Hematopoietic multipotent progenitor cell treated with erythropoietin and hydrocortisone succinate and interleukin-3 and kit ligand, for 6 days (in vitro differentiated cells): Measurements from ENCODE around the gene HMCN2.
"Not testable (repeated sequence)": the region's sequence is repeated elsewhere in the genome, so short reads cannot be mapped to it uniquely, and the experiment has no call there.

Experiments used
- DNase-seq: peaks from one replicate; pipeline ENCODE4 v3.0.0-alpha.2; 2015

Gene HMCN2

GRCh38 chr9:130239741-130240241 lies 25.8 kb upstream of the HMCN2 start:
- peak; percentile 27 for DNase-seq

GRCh38 chr9:130240410-130241197 lies 25.0 kb upstream of the HMCN2 start:
- peak; percentile 93 for DNase-seq

GRCh38 chr9:130241198-130241535 lies 24.4 kb upstream of the HMCN2 start:
- no peak for DNase-seq

- no peak for DNase-seq
These were observed 23.1 kb upstream of the HMCN2 start for GRCh38 chr9:130242270-130243014.

GRCh38 chr9:130243015-130243881 lies 22.3 kb upstream of the HMCN2 start:
- peak; percentile 93 for DNase-seq

GRCh38 chr9:130243882-130244170 lies 21.7 kb upstream of the HMCN2 start:
- no peak for DNase-seq

GRCh38 chr9:130244548-130245165 lies 20.9 kb upstream of the HMCN2 start:
- DNase-seq: no peak

- DNase-seq: no peak
These were observed 20.1 kb upstream of the HMCN2 start for GRCh38 chr9:130245474-130245873.

GRCh38 chr9:130246126-130246525 lies 19.4 kb upstream of the HMCN2 start:
- no peak for DNase-seq

- no peak for DNase-seq
These were observed 10.6 kb upstream of the HMCN2 start for GRCh38 chr9:130254747-130255630.

- no peak for DNase-seq
These were observed 9.9 kb upstream of the HMCN2 start for GRCh38 chr9:130255631-130256134.

- no peak for DNase-seq
These were observed 8.9 kb upstream of the HMCN2 start for GRCh38 chr9:130256644-130257043.

GRCh38 chr9:130258137-130258536 lies 7.4 kb upstream of the HMCN2 start:
- DNase-seq: not testable (repeated sequence)

GRCh38 chr9:130259044-130259443 lies 6.5 kb upstream of the HMCN2 start:
- no peak for DNase-seq

GRCh38 chr9:130260816-130261765 lies 4.5 kb upstream of the HMCN2 start:
- DNase-seq: no peak

GRCh38 chr9:130262061-130262745 lies 3.4 kb upstream of the HMCN2 start:
- no peak for DNase-seq

GRCh38 chr9:130262771-130263170 lies 2.8 kb upstream of the HMCN2 start:
- no peak for DNase-seq

GRCh38 chr9:130263601-130264413 lies 1.8 kb upstream of the HMCN2 start:
- DNase-seq: no peak
